MCF 10A (cell line): Measurements from ENCODE around the gene PIP5K1A. TPM values are rescaled to one million over a fixed set of nuclear protein-coding genes. Genes with fewer than 3 reads are reported as not detected.
"Not testable (repeated sequence)": the region's sequence is repeated elsewhere in the genome, so short reads cannot be mapped to it uniquely, and the experiment has no call there.

ENCODE experiments used
- BruUV-seq: library from RNA; stranded (reverse); fragments of 400-500 nt; replicated peaks from 2 replicates; lab custom pipeline; 2021; lab: Mats Ljungman, UMichigan
- CTCF ChIA-PET: fragments of 300-600 bp; sonication (Branson Sonifier 250); formaldehyde crosslinking; extraction: SDS; loops from one replicate; lab custom pipeline; 2021; ENCODE audit warnings: antibody characterized with exemption, inconsistent platforms; lab: Yijun Ruan, JAX
- POLR2A ChIA-PET: fragments of 300-600, 350-650 bp; sonication (Branson Sonifier 250); formaldehyde crosslinking; extraction: SDS; loops from one replicate; lab custom pipeline; 2020; ENCODE audit warnings: antibody characterized with exemption, inconsistent platforms; lab: Yijun Ruan, JAX
- DNase-seq: peaks from one replicate; pipeline ENCODE4 v3.0.0-alpha.2; 2018; ENCODE audit not compliant: unreplicated experiment
- H3K27ac Mint-ChIP-seq: one replicate; pipeline ENCODE4 v1.8.0; 2022; ENCODE audit warnings: mild to moderate bottlenecking, low read depth, mixed read lengths; ENCODE audit not compliant: unreplicated experiment
- H3K27me3 Mint-ChIP-seq: one replicate; pipeline ENCODE4 v1.8.0; 2022; ENCODE audit warnings: mixed read lengths; ENCODE audit not compliant: insufficient read depth, unreplicated experiment
- H3K36me3 Mint-ChIP-seq: one replicate; pipeline ENCODE4 v1.8.0; 2022; ENCODE audit warnings: mild to moderate bottlenecking, moderate library complexity, mixed read lengths; ENCODE audit not compliant: insufficient read depth, unreplicated experiment
- H3K4me1 Mint-ChIP-seq: one replicate; pipeline ENCODE4 v1.8.0; 2022; ENCODE audit warnings: mixed read lengths; ENCODE audit not compliant: insufficient read depth, unreplicated experiment
- H3K4me3 Mint-ChIP-seq: one replicate; pipeline ENCODE4 v1.8.0; 2022; ENCODE audit warnings: mild to moderate bottlenecking, moderate library complexity, mixed read lengths; ENCODE audit not compliant: unreplicated experiment
- H3K9me3 Mint-ChIP-seq: one replicate; pipeline ENCODE4 v1.8.0; 2022; ENCODE audit warnings: mixed read lengths; ENCODE audit not compliant: unreplicated experiment
- intact Hi-C: fragments of 100-400 bp; cut with micrococcal nuclease; formaldehyde crosslinking; loops from 2 replicates; pipeline ENCODE4 v1.14.1; 2022
- total RNA-seq: library from RNA; stranded (reverse); gene quantifications from 2 replicates; pipeline ENCODE4 v1.2.3, GENCODE V29; 2022
- TF ChIP-seq, protein P1 (sequence below): fragments of 200-600 bp; IDR thresholded peaks from one replicate; pipeline ENCODE4 v1.8.0; 2022; ENCODE audit warnings: antibody characterized with exemption, mild to moderate bottlenecking; ENCODE audit not compliant: unreplicated experiment

Gene PIP5K1A
- total RNA-seq, 1 experiment from 2014 or later, result 163 TPM

DNA sequence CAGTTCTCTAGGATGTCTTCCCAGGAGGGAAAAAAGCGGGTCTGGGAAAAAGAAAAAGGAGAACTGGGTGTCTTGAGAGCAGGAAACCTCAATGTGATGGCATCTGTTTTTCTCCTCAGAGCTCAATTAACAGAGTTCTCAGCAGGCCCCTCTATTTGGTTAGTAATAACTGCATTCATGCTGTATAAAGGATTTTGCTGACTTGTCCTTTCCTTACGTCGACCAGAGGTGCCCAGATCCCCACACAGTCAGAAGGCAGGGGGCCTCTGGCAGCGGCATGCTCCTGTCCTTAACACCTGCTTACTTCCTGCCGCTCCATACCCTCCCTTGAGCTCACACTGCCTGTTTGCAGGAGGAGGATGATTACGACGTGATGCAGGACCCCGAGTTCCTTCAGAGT, 68.5 kb downstream of the PIP5K1A start:
- BruUV-seq, result no TSS peak
- Mint-ChIP-seq H3K27me3 (no peaks in the 10 kb centered on the region), H3K36me3 (peaks cover 87% of the 10 kb centered on the region), H3K4me3 (no peak overlapping the region), H3K9me3 (no peaks in the 10 kb centered on the region), H3K27ac (no peak overlapping the region), H3K4me1 (no peaks in the 10 kb centered on the region)
- TF ChIP-seq, protein P1, sequence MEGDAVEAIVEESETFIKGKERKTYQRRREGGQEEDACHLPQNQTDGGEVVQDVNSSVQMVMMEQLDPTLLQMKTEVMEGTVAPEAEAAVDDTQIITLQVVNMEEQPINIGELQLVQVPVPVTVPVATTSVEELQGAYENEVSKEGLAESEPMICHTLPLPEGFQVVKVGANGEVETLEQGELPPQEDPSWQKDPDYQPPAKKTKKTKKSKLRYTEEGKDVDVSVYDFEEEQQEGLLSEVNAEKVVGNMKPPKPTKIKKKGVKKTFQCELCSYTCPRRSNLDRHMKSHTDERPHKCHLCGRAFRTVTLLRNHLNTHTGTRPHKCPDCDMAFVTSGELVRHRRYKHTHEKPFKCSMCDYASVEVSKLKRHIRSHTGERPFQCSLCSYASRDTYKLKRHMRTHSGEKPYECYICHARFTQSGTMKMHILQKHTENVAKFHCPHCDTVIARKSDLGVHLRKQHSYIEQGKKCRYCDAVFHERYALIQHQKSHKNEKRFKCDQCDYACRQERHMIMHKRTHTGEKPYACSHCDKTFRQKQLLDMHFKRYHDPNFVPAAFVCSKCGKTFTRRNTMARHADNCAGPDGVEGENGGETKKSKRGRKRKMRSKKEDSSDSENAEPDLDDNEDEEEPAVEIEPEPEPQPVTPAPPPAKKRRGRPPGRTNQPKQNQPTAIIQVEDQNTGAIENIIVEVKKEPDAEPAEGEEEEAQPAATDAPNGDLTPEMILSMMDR, result no peak
- ChIA-PET CTCF (interaction anchor here (0.6 to 1.3 kb wide), 6 partner anchors 11 to 77 kb away, joined by 3 to 5 read pairs (median 4); no protein-coding TSS in a partner anchor), POLR2A (interaction anchor here (0.6 to 1.8 kb wide), 4 partner anchors 9 to 212 kb away, joined by 3 to 7 read pairs (median 5); no protein-coding TSS in a partner anchor)
- intact Hi-C loops, result no loop called here
- DNase-seq, result no peak

DNA sequence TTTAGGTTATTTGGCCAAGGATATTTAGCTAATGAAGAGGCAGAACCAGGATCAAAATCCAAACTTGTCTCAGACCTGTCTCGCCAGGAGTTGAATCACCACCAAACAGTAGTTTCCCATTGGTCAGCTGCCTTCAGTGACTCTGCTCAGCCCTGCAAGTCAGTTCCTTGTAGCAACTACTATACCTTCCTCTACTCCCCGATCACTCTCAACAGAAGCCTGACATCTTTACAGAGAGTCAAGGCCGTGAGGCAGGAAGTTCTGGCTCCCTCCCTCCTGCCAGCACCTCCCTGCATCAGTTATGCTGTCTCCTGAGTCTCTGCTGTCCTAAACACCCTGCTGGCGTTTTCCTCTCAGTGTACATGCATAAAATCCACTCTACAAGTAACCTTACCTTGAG, 69.4 kb downstream of the PIP5K1A start:
- peaks cover 85% of the 10 kb centered on the region for H3K36me3 Mint-ChIP-seq
- no TSS peak for BruUV-seq
- no peak for DNase-seq
- H3K27me3 Mint-ChIP-seq, result no peaks in the 10 kb centered on the region
- TF ChIP-seq, protein P1, result no peak
- intact Hi-C loops, result no loop called here
- ChIA-PET POLR2A (interaction anchor here (0.7 to 1.9 kb wide), 5 partner anchors 10 to 67 kb away, joined by 3 to 9 read pairs (median 6); partner anchors contain the start of gene PSMD4), CTCF (interaction anchor here (0.6 to 1.3 kb wide), 5 partner anchors 10 to 315 kb away, joined by 3 to 4 read pairs (median 3); no protein-coding TSS in a partner anchor)
- H3K4me3 Mint-ChIP-seq, result no peak overlapping the region
- no peaks in the 10 kb centered on the region for H3K9me3 Mint-ChIP-seq
- H3K4me1 Mint-ChIP-seq, result no peaks in the 10 kb centered on the region
- no peak overlapping the region for H3K27ac Mint-ChIP-seq

DNA sequence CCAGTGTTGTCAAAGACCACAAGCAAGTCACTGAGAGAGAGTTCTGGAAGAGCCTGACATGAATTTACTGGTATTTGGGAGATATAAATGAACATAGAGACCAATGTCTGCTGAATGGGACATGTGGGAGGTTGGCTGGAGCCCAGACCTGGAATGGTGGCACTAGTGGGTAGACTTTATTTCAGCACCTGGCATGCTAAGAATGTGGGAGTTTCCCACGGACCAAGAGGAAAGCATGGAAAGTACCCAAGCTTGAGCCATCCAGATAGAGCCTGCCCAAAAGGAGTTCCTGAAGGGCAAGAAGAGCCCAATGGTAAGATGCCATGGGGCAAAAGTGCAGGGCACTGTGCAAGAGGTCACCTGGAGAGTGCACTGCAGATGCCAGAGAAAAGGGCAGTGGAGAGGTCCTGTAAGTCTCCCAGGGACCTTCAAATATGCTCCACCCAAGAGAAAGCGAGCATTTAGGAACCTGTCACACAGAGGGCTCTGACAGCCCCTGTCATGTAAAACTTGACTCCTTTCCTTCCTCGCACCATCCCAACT, 75.6 kb downstream of the PIP5K1A start:
- no TSS peak for BruUV-seq
- no peak overlapping the region for H3K27ac Mint-ChIP-seq
- no peak overlapping the region for H3K4me3 Mint-ChIP-seq
- no peak for DNase-seq
- ChIA-PET POLR2A (interaction anchor here (0.7 kb wide), 1 partner anchor 563 kb away, joined by 3 read pairs; no protein-coding TSS in a partner anchor), CTCF (interaction anchor here (2.0 kb wide), 1 partner anchor 67 kb away, joined by 5 read pairs; no protein-coding TSS in a partner anchor)
- H3K27me3 Mint-ChIP-seq, result peaks cover 14% of the 10 kb centered on the region
- intact Hi-C loops, result no loop called here
- TF ChIP-seq, protein P1, result no peak
- peaks cover 7% of the 10 kb centered on the region for H3K4me1 Mint-ChIP-seq
- H3K36me3 Mint-ChIP-seq, result peaks cover 24% of the 10 kb centered on the region
- no peaks in the 10 kb centered on the region for H3K9me3 Mint-ChIP-seq

DNA sequence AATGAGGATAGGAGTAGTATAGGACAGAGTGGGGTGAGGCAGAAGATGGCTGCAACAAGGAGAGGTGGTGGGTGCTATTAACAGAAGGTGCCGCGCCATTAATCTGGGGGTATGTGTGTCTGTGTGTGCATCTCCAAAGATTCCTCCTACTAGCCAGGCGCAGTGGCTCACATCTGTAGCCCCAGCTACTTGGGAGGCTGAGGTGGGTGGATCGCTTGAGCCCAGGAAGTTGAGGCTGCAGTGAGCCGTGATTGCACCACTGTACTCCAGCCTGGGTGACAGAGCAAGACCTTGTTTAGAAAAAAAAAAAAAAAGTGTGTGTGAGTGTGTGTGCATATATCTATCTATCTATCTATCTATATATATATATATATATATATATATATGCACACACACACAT, 77.0 kb downstream of the PIP5K1A start:
- CTCF ChIA-PET, result interaction anchor here (0.6 kb wide), 1 partner anchor 32 kb away, joined by 3 read pairs; no protein-coding TSS in a partner anchor
- H3K27ac Mint-ChIP-seq, BruUV-seq, H3K4me1 Mint-ChIP-seq, H3K4me3 Mint-ChIP-seq, DNase-seq, H3K9me3 Mint-ChIP-seq, POLR2A ChIA-PET, intact Hi-C loops: not testable (repeated sequence)
- Mint-ChIP-seq H3K36me3 (peaks cover 11% of the 10 kb centered on the region), H3K27me3 (peaks cover 14% of the 10 kb centered on the region)
